ENCODE measurements around the gene CLCA4. TPM values are rescaled to one million over a fixed set of nuclear protein-coding genes. Genes with fewer than 3 reads are reported as not detected.

The CLCA4 gene
- polyA plus RNA-seq, 3 donors = not detected

GRCh38 chr1:86521522-86521891, 25.4 kb upstream of the CLCA4 start:
- H3K36me3 Mint-ChIP-seq = no peaks in the 10 kb centered on the region
- H3K4me2 ChIP-seq (replicated peaks; ENCODE audit: extremely low read depth, low read length, poor library complexity, severe bottlenecking) = no peak overlapping the region
- H3K27ac ChIP-seq (ENCODE audit: low read depth in 1 of 2, low read length in 2 of 2) = no peak overlapping the region
- H3K9ac ChIP-seq (ENCODE audit: insufficient read depth, low read length, poor library complexity, severe bottlenecking) = no peak overlapping the region
- H3K36me3 ChIP-seq (replicated peaks in 1 of 2; ENCODE audit: control insufficient read depth in 1 of 2, insufficient read depth in 2 of 2, low read length in 2 of 2) = no peaks in the 10 kb centered on the region
- H3K4me3 Mint-ChIP-seq = no peak overlapping the region
- no peak overlapping the region for H3K27ac Mint-ChIP-seq
- H3K4me1 ChIP-seq (ENCODE audit: control insufficient read depth in 1 of 2, insufficient read depth in 2 of 2, low read length in 2 of 2) = no peaks in the 10 kb centered on the region
- no peaks in the 10 kb centered on the region for H3K4me1 Mint-ChIP-seq
- WGBS (ENCODE audit: insufficient coverage) = no CpG with 5 or more reads among the region's 2 CpGs
- no peaks in the 10 kb centered on the region for H3K27me3 ChIP-seq (ENCODE audit: control insufficient read depth in 2 of 2, insufficient read depth in 2 of 2, low read length in 2 of 2)
- TF ChIP-seq CTCF (IDR thresholded peaks at IDR 0.05) = no peak
- peaks cover 7 to 9% of the 10 kb centered on the region in 2 donors for H3K9me3 ChIP-seq (replicated peaks in 1 of 2; ENCODE audit: control insufficient read depth in 1 of 2, insufficient read depth in 1 of 2, low read length in 2 of 2)
- no peaks in the 10 kb centered on the region for H3K79me2 ChIP-seq (ENCODE audit: insufficient read depth, low read length)
- H2AFZ ChIP-seq (ENCODE audit: insufficient read depth, low read depth, low read length, poor library complexity, severe bottlenecking) = no peak overlapping the region
- DNase-seq = no peak
- H3K4me3 ChIP-seq (replicated peaks in 1 of 3; ENCODE audit: low read depth in 2 of 3, low read length in 3 of 3) = no peak overlapping the region
- peaks cover 2 to 12% (median 5%) of the 10 kb centered on the region in 7 donors for H3K9me3 Mint-ChIP-seq
- no peaks in the 10 kb centered on the region for H4K20me1 ChIP-seq (ENCODE audit: insufficient read depth, low read length)
- intact Hi-C loops (cut with micrococcal nuclease) = no loop called here
- H3K27me3 Mint-ChIP-seq (ENCODE audit: low read depth in 3 of 3) = no peaks in the 10 kb centered on the region

GRCh38 chr1:86522240-86522639, 24.6 kb upstream of the CLCA4 start:
- Histone ChIP-seq H3K4me2 (replicated peaks; ENCODE audit: extremely low read depth, low read length, poor library complexity, severe bottlenecking) (no peak overlapping the region), H3K27ac (ENCODE audit: low read depth in 1 of 2, low read length in 2 of 2) (no peak overlapping the region), H3K79me2 (ENCODE audit: insufficient read depth, low read length) (no peaks in the 10 kb centered on the region), H3K27me3 (ENCODE audit: control insufficient read depth in 2 of 2, insufficient read depth in 2 of 2, low read length in 2 of 2) (no peaks in the 10 kb centered on the region), H3K9ac (ENCODE audit: insufficient read depth, low read length, poor library complexity, severe bottlenecking) (no peak overlapping the region), H2AFZ (ENCODE audit: insufficient read depth, low read depth, low read length, poor library complexity, severe bottlenecking) (no peak overlapping the region), H3K36me3 (replicated peaks in 1 of 2; ENCODE audit: control insufficient read depth in 1 of 2, insufficient read depth in 2 of 2, low read length in 2 of 2) (no peaks in the 10 kb centered on the region), H4K20me1 (ENCODE audit: insufficient read depth, low read length) (no peaks in the 10 kb centered on the region), H3K4me3 (replicated peaks in 1 of 3; ENCODE audit: low read depth in 2 of 3, low read length in 3 of 3) (no peak overlapping the region), H3K4me1 (ENCODE audit: control insufficient read depth in 1 of 2, insufficient read depth in 2 of 2, low read length in 2 of 2) (no peaks in the 10 kb centered on the region), H3K9me3 (replicated peaks in 1 of 2; ENCODE audit: control insufficient read depth in 1 of 2, insufficient read depth in 1 of 2, low read length in 2 of 2) (peaks cover 7 to 9% of the 10 kb centered on the region in 2 donors)
- H3K27me3 Mint-ChIP-seq (ENCODE audit: low read depth in 3 of 3) = no peaks in the 10 kb centered on the region
- H3K27ac Mint-ChIP-seq = no peak overlapping the region
- no peak overlapping the region for H3K4me3 Mint-ChIP-seq
- no peak for TF ChIP-seq CTCF (IDR thresholded peaks at IDR 0.05)
- intact Hi-C loops (cut with micrococcal nuclease) = no loop called here
- 91% methylated on average over 2 of the region's 3 CpGs for WGBS (ENCODE audit: insufficient coverage)
- no peak for DNase-seq
- H3K9me3 Mint-ChIP-seq = peaks cover 2 to 12% (median 5%) of the 10 kb centered on the region in 7 donors
- no peaks in the 10 kb centered on the region for H3K4me1 Mint-ChIP-seq
- H3K36me3 Mint-ChIP-seq = no peaks in the 10 kb centered on the region
